ENCODE results near the gene AKAP9. TPM values are rescaled to one million over a fixed set of nuclear protein-coding genes. Genes with fewer than 3 reads are reported as not detected.
A peak's percentile ranks its signal among the peaks of the same experiment; 100 is the strongest.
"Not testable (repeated sequence)": the region's sequence is repeated elsewhere in the genome, so short reads cannot be mapped to it uniquely, and the experiment has no call there.

AKAP9 gene
- 85.3 TPM for total RNA-seq
- long read RNA-seq, partial matches to known transcripts: 24 of 36 reads
- long read RNA-seq, other reads (novel, unspliced or antisense): 10 of 36 reads

DNA sequence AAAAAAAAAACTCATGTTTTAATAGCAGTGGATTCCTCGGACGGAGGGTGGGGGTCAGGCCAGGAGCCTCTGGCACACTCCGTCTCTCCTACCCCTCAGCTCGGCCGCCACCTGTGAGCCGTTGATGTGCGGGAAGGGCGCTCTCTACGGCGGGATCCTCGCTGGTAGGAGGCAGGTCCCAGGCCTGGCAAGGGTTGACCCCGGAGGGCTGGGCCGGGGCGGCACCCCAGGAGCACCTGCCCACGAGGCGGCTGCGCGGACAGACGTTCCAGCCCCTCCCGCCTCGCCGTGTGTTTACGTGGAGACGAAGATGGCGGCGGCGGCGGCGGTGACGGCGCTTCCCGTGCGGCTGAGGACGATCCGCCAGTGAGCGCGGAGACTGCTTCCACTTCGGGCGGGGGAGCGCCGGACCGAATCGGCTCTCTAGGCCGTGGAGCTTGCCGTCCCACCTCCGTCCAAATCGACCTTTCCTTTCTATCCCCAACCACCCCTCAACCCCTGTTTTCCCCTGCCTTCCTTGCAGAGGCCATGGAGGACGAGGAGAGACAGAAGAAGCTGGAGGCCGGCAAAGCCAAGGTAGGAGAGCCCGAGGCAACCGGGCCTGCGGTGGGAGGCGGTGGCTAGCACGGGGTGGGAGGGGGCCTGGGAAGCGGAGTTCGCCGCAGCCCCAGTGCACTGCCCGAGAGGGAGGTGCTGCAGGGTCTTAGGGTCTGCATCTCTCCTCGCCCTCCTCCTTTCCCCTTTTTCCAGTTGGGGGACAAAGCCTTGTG lies at the start of gene AKAP9:
Gene AKAP9, plus strand, starts transcription at position 291 of the 770 bp plus-strand sequence. Its CDS starts 238 bp downstream, at position 529.
- intact Hi-C loops (cut with DNase I): no loop called here

DNA sequence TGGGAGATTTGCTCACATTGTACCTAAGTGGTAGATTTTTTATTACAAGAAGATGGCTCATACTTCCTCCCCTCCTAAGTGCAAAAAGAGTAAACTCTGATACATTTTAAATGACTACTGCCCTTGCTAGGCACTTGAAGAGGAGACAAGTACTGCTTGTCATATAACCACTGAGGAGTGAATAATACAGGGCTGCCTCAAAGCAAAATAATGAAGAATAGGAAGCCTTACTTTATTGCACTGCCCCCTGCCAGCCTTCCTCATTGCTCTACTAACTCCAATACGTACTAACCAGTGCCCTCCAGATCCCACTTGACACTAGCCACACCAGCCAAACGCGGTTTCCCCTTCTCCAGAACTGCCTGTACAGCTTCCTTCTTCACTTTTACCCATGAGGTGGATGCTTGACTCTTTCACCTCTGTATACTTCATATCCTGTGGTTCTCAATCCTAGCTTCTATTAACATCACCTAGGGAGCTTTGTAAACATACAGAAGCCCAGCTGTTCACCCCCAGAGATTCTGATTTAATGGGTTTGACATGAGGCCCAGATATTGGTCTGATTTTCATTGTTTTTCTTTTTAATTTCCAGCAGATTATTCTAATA lies 48.5 kb upstream of the AKAP9 start:
- H3K27ac ChIP-seq: no peak overlapping the region
- H3K36me3 ChIP-seq: no peaks in the 10 kb centered on the region
- H3K9me3 ChIP-seq: no peaks in the 10 kb centered on the region
- TF ChIP-seq, protein P1, sequence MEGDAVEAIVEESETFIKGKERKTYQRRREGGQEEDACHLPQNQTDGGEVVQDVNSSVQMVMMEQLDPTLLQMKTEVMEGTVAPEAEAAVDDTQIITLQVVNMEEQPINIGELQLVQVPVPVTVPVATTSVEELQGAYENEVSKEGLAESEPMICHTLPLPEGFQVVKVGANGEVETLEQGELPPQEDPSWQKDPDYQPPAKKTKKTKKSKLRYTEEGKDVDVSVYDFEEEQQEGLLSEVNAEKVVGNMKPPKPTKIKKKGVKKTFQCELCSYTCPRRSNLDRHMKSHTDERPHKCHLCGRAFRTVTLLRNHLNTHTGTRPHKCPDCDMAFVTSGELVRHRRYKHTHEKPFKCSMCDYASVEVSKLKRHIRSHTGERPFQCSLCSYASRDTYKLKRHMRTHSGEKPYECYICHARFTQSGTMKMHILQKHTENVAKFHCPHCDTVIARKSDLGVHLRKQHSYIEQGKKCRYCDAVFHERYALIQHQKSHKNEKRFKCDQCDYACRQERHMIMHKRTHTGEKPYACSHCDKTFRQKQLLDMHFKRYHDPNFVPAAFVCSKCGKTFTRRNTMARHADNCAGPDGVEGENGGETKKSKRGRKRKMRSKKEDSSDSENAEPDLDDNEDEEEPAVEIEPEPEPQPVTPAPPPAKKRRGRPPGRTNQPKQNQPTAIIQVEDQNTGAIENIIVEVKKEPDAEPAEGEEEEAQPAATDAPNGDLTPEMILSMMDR (IDR thresholded peaks at IDR 0.05): no peak
- no peaks in the 10 kb centered on the region for H3K27me3 ChIP-seq
- H3K4me3 ChIP-seq: no peak overlapping the region
- ATAC-seq (peak; percentile 53), DNase-seq (no peak)
- intact Hi-C loops (cut with DNase I): no loop called here
- no peaks in the 10 kb centered on the region for H3K4me1 ChIP-seq

More for the DNA sequence above, at the start of gene AKAP9:
- Histone ChIP-seq H3K27me3 (no peaks in the 10 kb centered on the region), H3K9me3 (no peaks in the 10 kb centered on the region), H3K4me1 (peaks cover 20% of the 10 kb centered on the region), H3K4me3 (peak within 1 kb of the TSS; percentile 95), H3K36me3 (no peaks in the 10 kb centered on the region), H3K27ac (peak within 1 kb of the TSS; percentile 91)
- TF ChIP-seq, protein P1 (IDR thresholded peaks at IDR 0.05): no peak
- DNase-seq (peak; percentile 96), ATAC-seq (peak; percentile 98)

DNA sequence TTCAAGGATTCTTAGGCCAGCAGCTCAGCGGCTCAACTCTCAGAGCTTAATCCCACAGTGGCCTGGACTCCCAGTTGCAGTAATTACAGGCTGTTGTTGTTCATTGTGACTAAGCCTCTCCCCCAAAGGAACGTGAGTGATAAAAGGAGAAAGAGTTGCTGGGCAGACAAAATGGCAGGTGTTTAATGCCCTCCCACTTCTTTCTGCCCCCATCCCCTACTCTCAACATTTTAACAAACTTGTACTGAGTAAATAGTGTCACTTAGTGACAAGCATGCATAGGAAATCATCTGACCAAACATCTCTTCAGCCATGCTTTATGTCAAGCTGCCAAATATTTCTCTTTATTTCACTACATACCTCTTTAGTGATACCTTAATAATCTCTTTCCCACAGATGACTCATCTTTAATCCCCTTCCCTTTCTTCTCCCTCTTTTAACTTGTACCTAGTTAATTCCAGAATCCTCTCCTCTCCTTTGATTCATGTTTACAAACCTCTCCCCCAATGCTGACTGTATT lies 47.8 kb upstream of the AKAP9 start:
- intact Hi-C loops (cut with DNase I): no loop called here
- no peak for ATAC-seq
- Histone ChIP-seq H3K27me3 (no peaks in the 10 kb centered on the region), H3K9me3 (no peaks in the 10 kb centered on the region), H3K4me1 (no peaks in the 10 kb centered on the region), H3K36me3 (no peaks in the 10 kb centered on the region), H3K4me3 (no peak overlapping the region), H3K27ac (no peak overlapping the region)
- TF ChIP-seq, protein P1 (IDR thresholded peaks at IDR 0.05): no peak
- no peak for DNase-seq

DNA sequence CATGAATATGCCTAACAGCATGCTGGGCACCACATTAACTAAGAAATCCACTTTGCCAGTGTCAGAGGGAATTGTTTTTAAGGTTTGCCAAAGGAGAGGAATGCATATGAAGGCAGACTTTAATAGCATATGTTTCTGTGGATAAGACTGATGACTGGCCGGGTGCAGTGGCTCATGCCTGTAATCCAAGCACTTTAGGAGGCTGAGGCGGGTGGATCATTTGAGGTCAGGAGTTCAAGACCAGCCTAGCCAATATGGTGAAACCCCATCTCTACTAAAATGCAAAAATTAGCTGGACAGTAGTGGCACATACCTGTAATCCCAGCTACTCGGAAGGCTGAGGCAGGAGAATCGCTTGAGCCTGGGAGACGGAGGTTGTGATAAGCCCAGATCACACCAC lies 47.0 kb upstream of the AKAP9 start:
- intact Hi-C loops (cut with DNase I); H3K4me3 ChIP-seq; H3K27me3 ChIP-seq; H3K4me1 ChIP-seq; H3K9me3 ChIP-seq; H3K36me3 ChIP-seq; ATAC-seq; DNase-seq; H3K27ac ChIP-seq: not testable (repeated sequence)

DNA sequence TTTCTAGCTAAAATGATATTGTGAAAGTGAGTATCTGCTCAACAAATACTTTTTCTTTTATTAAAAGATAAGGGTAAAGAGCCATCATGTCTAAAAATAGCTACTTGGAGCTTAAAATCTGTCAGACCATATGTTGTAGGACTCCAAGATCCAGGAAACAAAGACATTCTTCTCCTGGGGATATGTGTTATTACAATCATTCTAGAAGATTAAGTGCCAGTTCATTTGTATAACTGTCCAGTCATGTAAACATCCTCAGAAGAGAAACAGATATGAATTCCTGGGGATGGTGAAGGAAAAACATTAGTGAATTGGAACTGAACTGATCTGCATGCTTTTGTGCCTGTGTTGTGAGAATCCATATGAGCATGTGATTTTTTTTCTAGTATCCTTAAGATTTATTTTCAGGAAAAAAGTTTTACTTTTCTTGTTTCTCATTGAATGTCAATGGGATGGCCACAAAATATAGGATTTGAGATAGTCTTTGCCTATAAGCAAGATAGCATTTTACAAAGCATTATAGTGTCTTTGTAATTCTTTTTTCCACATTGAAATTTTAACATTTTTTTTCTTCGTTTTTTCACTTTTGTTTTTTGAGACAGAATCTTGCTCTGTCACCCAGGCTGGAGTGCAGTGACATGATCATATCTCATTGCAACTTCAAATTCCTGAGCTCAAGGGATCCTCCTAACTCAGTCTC lies 45.7 kb upstream of the AKAP9 start:
- ATAC-seq: no peak
- Histone ChIP-seq H3K36me3 (no peaks in the 10 kb centered on the region), H3K9me3 (no peaks in the 10 kb centered on the region), H3K4me1 (no peaks in the 10 kb centered on the region), H3K4me3 (no peak overlapping the region), H3K27me3 (no peaks in the 10 kb centered on the region), H3K27ac (no peak overlapping the region)
- TF ChIP-seq, protein P1 (IDR thresholded peaks at IDR 0.05): no peak
- intact Hi-C loops (cut with DNase I): no loop called here
- DNase-seq: no peak

Data from upper lobe of right lung (tissue), 1 donor.